Activated CD8-positive, alpha-beta T cell treated with anti-CD3 and anti-CD28 coated beads for 36 hours (primary cell): ENCODE measurements around the gene APOBEC2. TPM values are rescaled to one million over a fixed set of nuclear protein-coding genes. Genes with fewer than 3 reads are reported as not detected.

Experiments used
- ATAC-seq: fragments of 200-7000 bp; cut with Tn5 transposase; one replicate; pipeline ENCODE4 v1.10.0; 2021; ENCODE audit warnings: mild to moderate bottlenecking, moderate library complexity
- CTCF ChIA-PET: fragments of 350-600 bp; sonication (Branson Sonifier 250); formaldehyde crosslinking; loops from one replicate; lab custom pipeline; 2021; ENCODE audit warnings: antibody characterized with exemption; lab: Charles Lee
- POLR2A ChIA-PET: fragments of 350-600 bp; sonication (Branson Sonifier 250); formaldehyde crosslinking; loops from one replicate; lab custom pipeline; 2021; ENCODE audit warnings: antibody characterized with exemption; lab: Charles Lee
- DNase-seq: peaks from one replicate; pipeline ENCODE4 v3.0.0-alpha.2; 2020
- H3K27ac Mint-ChIP-seq: one replicate; pipeline ENCODE4 v1.8.0; 2021; ENCODE audit warnings: mild to moderate bottlenecking, mixed read lengths
- H3K27me3 Mint-ChIP-seq: one replicate; pipeline ENCODE4 v1.8.0; 2021; ENCODE audit warnings: mixed read lengths
- H3K36me3 Mint-ChIP-seq: one replicate; pipeline ENCODE4 v1.8.0; 2021; ENCODE audit warnings: low read depth, mixed read lengths
- H3K4me1 Mint-ChIP-seq: one replicate; pipeline ENCODE4 v1.8.0; 2021; ENCODE audit warnings: low read depth, mixed read lengths
- H3K4me3 Mint-ChIP-seq: one replicate; pipeline ENCODE4 v1.8.0; 2021; ENCODE audit warnings: mild to moderate bottlenecking, moderate library complexity, mixed read lengths
- H3K9me3 Mint-ChIP-seq: one replicate; pipeline ENCODE4 v1.8.0; 2021; ENCODE audit warnings: mixed read lengths
- intact Hi-C: fragments of 100-400 bp; cut with micrococcal nuclease; formaldehyde crosslinking; loops from one replicate; pipeline ENCODE4 v1.10.0; 2022
- total RNA-seq, 2 experiments: library from RNA; stranded (reverse); gene quantifications; one replicate each; pipeline ENCODE4 v1.2.3, GENCODE V29; 2021
- TF ChIP-seq, protein P1 (sequence below): fragments of 200-600 bp; IDR thresholded peaks from one replicate; pipeline ENCODE4 v1.8.0; 2022; ENCODE audit warnings: antibody characterized with exemption, mild to moderate bottlenecking

APOBEC2 gene
- total RNA-seq, 2 experiments from 2014 or later = not detected

DNA sequence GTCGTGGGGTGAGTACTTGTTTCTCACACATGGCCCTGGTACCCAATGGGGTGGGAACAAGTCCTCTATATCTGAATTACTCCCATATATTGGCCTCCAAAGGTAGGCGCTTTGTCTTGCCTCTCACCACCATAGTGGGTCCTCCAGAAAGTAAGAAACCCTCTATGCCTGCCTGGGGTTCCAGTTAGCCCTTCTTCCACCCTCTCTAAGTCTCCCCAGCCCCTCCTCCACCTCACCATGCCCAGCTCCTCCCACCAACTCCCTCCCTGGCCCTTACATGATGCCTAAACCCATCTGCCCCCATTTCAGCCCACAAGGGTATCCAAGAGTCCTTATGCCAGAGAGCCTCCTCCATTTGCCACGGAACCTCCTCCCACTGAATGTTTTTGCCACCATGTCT, 9.9 kb upstream of the APOBEC2 start:
- no peaks in the 10 kb centered on the region for H3K9me3 Mint-ChIP-seq
- H3K4me3 Mint-ChIP-seq = no peak overlapping the region
- ATAC-seq (no peak), DNase-seq (no peak)
- peaks cover 8% of the 10 kb centered on the region for H3K4me1 Mint-ChIP-seq
- TF ChIP-seq, protein P1, sequence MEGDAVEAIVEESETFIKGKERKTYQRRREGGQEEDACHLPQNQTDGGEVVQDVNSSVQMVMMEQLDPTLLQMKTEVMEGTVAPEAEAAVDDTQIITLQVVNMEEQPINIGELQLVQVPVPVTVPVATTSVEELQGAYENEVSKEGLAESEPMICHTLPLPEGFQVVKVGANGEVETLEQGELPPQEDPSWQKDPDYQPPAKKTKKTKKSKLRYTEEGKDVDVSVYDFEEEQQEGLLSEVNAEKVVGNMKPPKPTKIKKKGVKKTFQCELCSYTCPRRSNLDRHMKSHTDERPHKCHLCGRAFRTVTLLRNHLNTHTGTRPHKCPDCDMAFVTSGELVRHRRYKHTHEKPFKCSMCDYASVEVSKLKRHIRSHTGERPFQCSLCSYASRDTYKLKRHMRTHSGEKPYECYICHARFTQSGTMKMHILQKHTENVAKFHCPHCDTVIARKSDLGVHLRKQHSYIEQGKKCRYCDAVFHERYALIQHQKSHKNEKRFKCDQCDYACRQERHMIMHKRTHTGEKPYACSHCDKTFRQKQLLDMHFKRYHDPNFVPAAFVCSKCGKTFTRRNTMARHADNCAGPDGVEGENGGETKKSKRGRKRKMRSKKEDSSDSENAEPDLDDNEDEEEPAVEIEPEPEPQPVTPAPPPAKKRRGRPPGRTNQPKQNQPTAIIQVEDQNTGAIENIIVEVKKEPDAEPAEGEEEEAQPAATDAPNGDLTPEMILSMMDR = no peak
- POLR2A ChIA-PET = interaction anchor here (1.2 kb wide), 1 partner anchor 11 kb away, joined by 3 read pairs; no protein-coding TSS in a partner anchor
- intact Hi-C loops = no loop called here
- no peak overlapping the region for H3K27ac Mint-ChIP-seq
- CTCF ChIA-PET = interaction anchor here (5.1 kb wide), 1 partner anchor 14 kb away, joined by 48 read pairs; no protein-coding TSS in a partner anchor
- peaks cover 2% of the 10 kb centered on the region for H3K36me3 Mint-ChIP-seq
- no peaks in the 10 kb centered on the region for H3K27me3 Mint-ChIP-seq

- intact Hi-C loops = no loop called here
- H3K9me3 Mint-ChIP-seq = no peaks in the 10 kb centered on the region
- H3K4me3 Mint-ChIP-seq = no peak overlapping the region
- peaks cover 2% of the 10 kb centered on the region for H3K36me3 Mint-ChIP-seq
- TF ChIP-seq, protein P1 = no peak
- H3K27ac Mint-ChIP-seq = no peak overlapping the region
- DNase-seq = no peak
- H3K4me1 Mint-ChIP-seq = peaks cover 4% of the 10 kb centered on the region
- no peak for ATAC-seq
- POLR2A ChIA-PET = interaction anchor here (1.0 kb wide), 1 partner anchor 17 kb away, joined by 3 read pairs; no protein-coding TSS in a partner anchor
- H3K27me3 Mint-ChIP-seq = no peaks in the 10 kb centered on the region
- CTCF ChIA-PET = interaction anchor here (1.2 to 2.7 kb wide), 3 partner anchors 9 to 137 kb away, joined by 3 to 18 read pairs (median 3); no protein-coding TSS in a partner anchor
These were observed 7.3 kb upstream of the APOBEC2 start for GRCh38 chr6:41045664-41046063.

DNA sequence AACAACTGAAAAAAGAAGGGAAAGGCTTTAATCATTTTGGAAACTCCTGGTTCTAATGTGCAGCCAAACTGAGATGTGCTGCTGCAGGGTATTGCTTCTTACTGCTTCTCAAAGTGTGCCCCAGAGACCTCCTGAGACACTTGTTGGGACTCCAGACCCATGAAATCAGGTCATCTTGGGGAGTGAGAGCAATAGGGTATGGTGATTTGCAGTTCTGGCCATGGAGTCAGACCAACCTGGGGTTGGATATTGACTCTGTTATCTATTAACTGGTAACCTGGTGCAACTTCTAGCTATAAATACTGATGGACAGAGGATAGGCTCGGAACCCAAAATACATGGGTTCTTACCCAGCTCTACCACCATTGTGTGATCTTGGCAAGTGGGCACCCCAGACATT, 6.9 kb upstream of the APOBEC2 start:
- CTCF ChIA-PET = interaction anchor here (1.0 to 2.7 kb wide), 4 partner anchors 9 to 137 kb away, joined by 3 to 18 read pairs (median 4); no protein-coding TSS in a partner anchor
- peaks cover 2% of the 10 kb centered on the region for H3K36me3 Mint-ChIP-seq
- no peaks in the 10 kb centered on the region for H3K27me3 Mint-ChIP-seq
- ATAC-seq = no peak
- H3K4me3 Mint-ChIP-seq = no peak overlapping the region
- DNase-seq = no peak
- no peak overlapping the region for H3K27ac Mint-ChIP-seq
- no peaks in the 10 kb centered on the region for H3K9me3 Mint-ChIP-seq
- TF ChIP-seq, protein P1 = no peak
- no peaks in the 10 kb centered on the region for H3K4me1 Mint-ChIP-seq
- intact Hi-C loops = no loop called here
- POLR2A ChIA-PET = interaction anchor here (1.0 kb wide), 1 partner anchor 10 kb away, joined by 3 read pairs; no protein-coding TSS in a partner anchor

GRCh38 chr6:41047306-41047705, 5.7 kb upstream of the APOBEC2 start:
- ChIA-PET CTCF (interaction anchor here (0.7 to 4.3 kb wide), 3 partner anchors 8 to 19 kb away, joined by 3 to 20 read pairs (median 18); partner anchors contain the start of gene UNC5CL), POLR2A (no interaction called here)
- no peak overlapping the region for H3K27ac Mint-ChIP-seq
- H3K4me1 Mint-ChIP-seq = peaks cover 7% of the 10 kb centered on the region
- H3K9me3 Mint-ChIP-seq = no peaks in the 10 kb centered on the region
- TF ChIP-seq, protein P1 = no peak
- H3K4me3 Mint-ChIP-seq = no peak overlapping the region
- intact Hi-C loops = no loop called here
- ATAC-seq (no peak), DNase-seq (no peak)
- peaks cover 8% of the 10 kb centered on the region for H3K36me3 Mint-ChIP-seq
- H3K27me3 Mint-ChIP-seq = no peaks in the 10 kb centered on the region
